NOMO-1 (cell line): Measurements from ENCODE around the gene RASD2.

ENCODE experiments used
- DNase-seq, 2 experiments: peaks; one replicate each; lab custom pipeline; 2025; ENCODE audit not compliant: unreplicated experiment in 2 of 2; lab: John Stamatoyannopoulos, UW

RASD2 gene

GRCh38 chr22:35597692-35598395, 57.2 kb downstream of the RASD2 start:
- no peak for DNase-seq

- peak; percentile 33 to 44 for DNase-seq
Measured at GRCh38 chr22:35598396-35598710, 57.7 kb downstream of the RASD2 start.

GRCh38 chr22:35599364-35599763, 58.7 kb downstream of the RASD2 start:
- DNase-seq: no peak

GRCh38 chr22:35600476-35600875, 59.8 kb downstream of the RASD2 start:
- DNase-seq: peak; percentile 40 to 66

GRCh38 chr22:35601013-35601580, 60.5 kb downstream of the RASD2 start:
- DNase-seq: no peak

GRCh38 chr22:35601743-35602615, 61.3 kb downstream of the RASD2 start:
- DNase-seq: peak; percentile 88 to 98
